GM15510 (cell line): ENCODE data around the gene TRIM33.

Source experiments
- POLR2A ChIP-seq: IDR thresholded peaks from 3 replicates; pipeline ENCODE4 v1.6.1; 2011; ENCODE audit warnings: borderline replicate concordance; ENCODE audit not compliant: insufficient read length; ENCODE audit errors: extremely low read depth

The TRIM33 gene

GRCh38 chr1:114496089-114496488 is 14.9 kb downstream of the TRIM33 start:
- no peak for TF ChIP-seq POLR2A

DNA sequence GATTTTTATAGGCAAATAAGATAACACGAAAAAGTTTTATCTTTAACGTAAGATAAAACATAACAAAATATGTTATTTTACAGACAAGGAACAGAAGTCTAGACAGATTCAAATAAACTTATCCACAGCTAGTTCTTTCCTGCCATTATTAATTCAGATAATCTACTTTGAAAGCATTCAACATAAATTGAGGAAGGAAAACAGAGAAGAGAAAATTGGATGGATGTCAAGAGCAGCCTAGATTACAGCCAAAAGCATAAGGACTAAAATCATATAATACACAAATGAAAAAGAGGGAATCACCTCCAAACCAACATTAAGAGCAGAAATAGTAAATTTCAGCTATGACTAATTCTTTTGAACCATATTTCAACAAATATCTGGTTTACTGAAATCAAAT is 15.5 kb downstream of the TRIM33 start:
- no peak for TF ChIP-seq POLR2A

DNA sequence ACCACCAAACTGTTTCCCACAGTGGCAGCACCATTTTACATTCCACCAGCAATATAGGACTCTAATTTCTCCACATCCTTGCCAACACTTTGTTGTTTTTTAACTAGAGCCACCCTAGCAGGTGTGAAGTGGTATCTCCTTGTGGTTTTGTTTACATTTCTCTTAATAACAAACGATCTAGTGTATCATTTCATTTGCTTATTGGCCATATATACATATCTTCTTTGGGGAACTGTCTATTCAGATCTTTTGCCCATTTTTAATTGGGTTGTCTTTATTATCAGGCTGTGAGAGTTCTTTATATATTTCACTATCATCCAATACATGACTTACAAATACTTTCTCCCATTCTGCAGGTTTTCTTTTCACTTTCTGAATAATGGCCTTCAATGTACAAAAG is 18.0 kb downstream of the TRIM33 start:
- TF ChIP-seq POLR2A, result no peak

GRCh38 chr1:114490274-114490693 is 20.7 kb downstream of the TRIM33 start:
- no peak for TF ChIP-seq POLR2A

DNA sequence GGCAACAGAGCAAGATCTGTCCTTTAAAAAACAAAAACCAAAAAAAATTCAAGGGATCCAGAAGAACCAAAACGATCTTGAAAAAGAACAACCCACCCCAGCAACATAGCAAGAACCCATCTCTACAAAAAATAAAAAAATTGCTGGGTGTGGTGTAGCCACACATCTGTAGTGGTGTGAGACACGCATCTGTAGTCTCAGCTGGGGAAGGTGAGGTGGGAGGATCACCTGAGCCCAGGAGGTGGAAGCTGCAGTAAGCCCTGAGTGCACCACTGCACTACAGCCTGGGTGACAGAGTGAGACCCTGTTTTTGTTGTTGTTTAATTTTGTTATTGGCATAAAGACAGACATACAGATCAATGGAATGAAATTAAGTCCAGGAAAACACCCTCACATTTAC is 22.3 kb downstream of the TRIM33 start:
- TF ChIP-seq POLR2A, result no peak

DNA sequence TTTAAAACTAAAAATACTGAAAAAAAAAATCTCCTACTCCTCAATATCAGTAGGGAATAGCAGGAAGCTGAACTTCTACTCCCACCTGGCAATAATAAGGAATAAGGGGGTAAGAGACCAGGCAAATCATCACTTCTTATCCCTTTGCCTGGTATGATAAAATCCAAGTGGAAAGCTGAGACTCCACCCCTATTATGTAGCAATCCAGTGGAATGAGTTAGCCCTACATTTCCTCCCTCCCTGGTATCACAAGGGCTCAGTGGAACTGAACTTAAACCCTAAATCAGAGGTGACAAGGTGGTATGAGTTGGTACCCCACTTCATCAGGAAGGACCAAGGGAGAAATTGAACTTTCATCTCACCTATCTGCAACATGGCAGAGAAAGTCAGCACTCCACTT is 25.7 kb downstream of the TRIM33 start:
- TF ChIP-seq POLR2A, result no peak

DNA sequence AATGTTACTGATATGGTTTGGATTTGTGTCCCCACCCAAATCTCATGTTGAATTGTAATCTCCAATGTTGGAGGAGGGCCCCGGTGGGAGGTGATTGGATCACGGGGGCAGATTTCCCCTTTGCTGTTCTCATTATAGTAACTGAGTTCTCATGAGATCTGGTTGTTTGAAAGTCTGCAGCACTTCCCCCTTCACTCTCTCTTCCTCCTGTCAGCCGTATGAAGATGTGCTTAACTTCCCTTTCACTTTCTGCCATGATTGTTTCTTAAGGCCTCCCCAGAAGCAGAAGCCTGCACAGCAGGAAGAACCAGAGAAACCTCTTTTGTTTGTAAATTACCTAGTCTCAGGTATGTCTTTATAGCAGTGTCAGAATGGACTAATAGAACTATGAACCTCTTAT is 28.4 kb downstream of the TRIM33 start:
- TF ChIP-seq POLR2A, result no peak

- TF ChIP-seq POLR2A, result no peak
Measured at GRCh38 chr1:114479134-114479533, 31.9 kb downstream of the TRIM33 start.

GRCh38 chr1:114473796-114474195 is 37.2 kb downstream of the TRIM33 start:
- TF ChIP-seq POLR2A, result no peak

DNA sequence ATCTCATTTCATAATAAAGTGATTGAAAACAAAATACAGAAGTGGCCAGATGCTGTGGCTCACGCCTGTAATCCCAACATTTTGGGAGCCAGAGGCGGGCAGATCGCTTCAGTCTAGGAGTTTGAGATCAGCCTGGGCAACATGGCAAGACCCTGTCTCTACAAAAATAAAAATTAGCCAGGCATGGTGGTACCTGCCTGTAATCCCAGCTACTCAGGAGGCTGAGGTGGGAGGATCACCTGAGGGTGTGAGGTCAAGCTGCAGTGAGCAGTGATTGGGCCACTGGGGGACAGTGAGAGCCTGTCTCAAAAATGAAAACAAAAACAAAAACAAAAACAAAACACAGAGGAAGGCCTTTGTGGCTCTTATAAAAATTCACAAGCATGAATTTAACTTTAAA is 38.6 kb downstream of the TRIM33 start:
- no peak for TF ChIP-seq POLR2A

DNA sequence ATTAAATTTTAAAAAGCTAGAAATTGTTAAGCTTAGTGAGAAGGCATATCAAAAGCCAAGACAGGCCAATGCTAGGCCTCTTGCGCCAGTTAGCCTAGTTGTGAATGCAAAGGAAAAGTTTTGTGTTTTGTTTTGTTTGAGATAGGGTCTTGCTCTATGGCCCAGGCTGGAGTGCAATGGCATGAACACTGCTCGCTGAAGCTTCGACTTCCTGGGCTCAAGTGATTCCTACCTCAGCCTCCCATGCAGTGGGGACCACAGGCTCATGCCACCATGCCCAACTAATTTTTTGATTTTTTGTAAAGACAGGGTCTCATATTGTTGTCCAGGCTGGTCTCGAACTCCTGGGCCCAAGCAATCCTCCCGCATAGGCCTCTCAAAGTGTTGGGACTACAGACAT is 40.3 kb downstream of the TRIM33 start:
- TF ChIP-seq POLR2A, result no peak

DNA sequence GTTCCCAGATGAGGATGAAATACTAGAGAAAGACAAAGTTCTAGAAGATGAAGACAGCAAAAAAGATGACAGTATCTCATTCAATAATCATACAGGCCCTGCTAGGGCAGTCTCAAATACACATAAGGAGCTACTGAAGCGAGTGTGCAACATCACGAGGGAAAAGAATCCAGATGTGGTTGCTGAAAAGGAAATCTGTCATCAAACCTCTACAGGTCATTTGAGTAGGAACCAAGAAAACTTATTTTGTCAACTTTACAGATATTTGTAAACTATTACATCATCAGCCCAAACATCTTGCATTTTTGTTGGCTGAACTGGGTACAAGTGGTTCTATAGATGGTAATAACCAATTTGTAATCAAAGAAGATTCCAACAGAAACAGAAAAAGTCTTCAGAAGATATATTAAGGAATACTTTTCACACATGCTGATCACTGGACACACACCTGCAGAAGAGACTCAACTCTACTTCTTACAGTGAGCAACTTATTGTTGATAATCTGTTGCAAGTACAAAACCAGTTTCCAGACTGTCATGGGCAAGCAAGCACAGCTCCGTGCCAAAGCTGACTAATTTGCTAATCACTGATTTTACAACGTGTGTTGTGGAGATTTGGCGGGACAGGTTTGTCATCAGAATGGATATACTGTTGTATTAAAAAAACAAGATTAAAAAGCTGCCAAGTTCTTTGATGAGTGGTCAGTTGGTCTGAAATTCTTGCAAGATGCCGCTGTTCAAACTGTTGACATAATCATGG is 42.1 kb downstream of the TRIM33 start:
- no peak for TF ChIP-seq POLR2A

GRCh38 chr1:114468047-114468446 is 43.0 kb downstream of the TRIM33 start:
- no peak for TF ChIP-seq POLR2A

DNA sequence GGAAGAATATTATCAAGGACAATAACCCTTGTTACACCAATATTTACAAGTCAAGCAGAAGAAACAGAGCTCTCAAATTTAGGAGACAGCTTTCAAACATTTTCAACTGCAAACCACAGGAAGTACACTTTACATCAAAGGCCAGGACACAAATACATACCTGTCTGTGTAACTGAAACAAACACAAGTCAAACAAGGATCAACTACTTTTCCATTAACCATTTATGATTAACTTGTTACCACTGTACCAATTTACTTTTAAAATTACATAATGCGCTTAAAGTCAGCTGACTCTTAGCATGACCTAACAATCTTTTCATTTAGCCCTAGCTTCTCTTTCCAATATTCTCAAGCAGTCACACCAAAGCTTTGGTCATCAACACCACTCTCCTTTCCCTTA is 43.5 kb downstream of the TRIM33 start:
- no peak for TF ChIP-seq POLR2A

GRCh38 chr1:114466334-114467014 is 44.5 kb downstream of the TRIM33 start:
- TF ChIP-seq POLR2A, result no peak

DNA sequence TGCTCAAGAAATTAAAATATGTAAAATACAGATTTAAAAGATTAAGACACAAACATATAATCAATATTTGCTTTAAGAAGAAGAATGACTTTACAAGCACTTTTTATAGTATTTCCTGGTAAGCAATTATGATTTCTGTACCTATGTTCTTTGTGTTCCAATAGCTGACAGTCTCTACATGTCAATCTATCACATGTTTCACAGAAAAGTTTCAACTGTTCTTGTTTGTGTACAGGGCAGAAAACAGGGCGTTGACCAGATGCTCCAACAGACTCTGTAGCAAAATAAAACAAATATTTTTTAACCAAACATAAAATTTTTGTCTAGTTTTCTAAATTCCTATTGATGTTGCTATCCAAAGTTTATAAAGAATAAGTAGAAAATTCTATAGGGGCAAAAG is 48.0 kb downstream of the TRIM33 start:
- TF ChIP-seq POLR2A, result no peak
